ENCODE measurements around the gene LRIG1. TPM values are rescaled to one million over a fixed set of nuclear protein-coding genes. Genes with fewer than 3 reads are reported as not detected.

The LRIG1 gene
- total RNA-seq, 2 experiments from 2014 or later = 14.7 to 17.1 TPM

DNA sequence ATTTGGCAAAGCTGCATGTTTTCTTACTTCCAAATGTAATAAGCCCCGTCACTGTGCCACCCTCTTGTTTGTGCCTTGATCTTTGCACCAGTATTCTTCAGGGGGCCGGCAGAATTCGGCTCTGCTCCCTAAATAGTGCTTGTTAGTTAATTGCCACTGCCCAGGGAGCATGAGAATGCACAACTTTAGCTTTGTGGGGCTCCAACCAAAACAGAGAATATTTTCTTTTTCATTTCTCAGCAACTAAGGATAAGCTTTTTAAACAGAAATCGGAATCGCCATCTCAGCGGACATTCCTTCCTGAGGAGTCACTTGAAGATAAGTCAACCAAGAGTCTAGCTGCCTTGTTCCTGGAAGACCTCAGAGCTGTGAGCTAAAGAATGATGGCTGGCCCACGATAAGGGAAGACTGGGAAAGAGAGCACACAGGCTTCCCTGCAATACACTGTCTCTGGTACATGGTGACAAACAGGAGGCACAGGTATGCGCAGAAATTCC, 106.0 kb downstream of the LRIG1 start:
- Mint-ChIP-seq H3K36me3 (ENCODE audit: low read depth) (peaks cover 37% of the 10 kb centered on the region), H3K27ac (peak overlapping the region; percentile 90), H3K4me1 (ENCODE audit: low read depth) (peaks cover 29% of the 10 kb centered on the region), H3K4me3 (no peak overlapping the region), H3K9me3 (ENCODE audit: insufficient read depth) (no peaks in the 10 kb centered on the region), H3K27me3 (ENCODE audit: low read depth) (no peaks in the 10 kb centered on the region)
- DNase-seq (no peak), ATAC-seq (no peak)
- CTCF ChIA-PET = interaction anchor here (0.8 to 3.7 kb wide), 8 partner anchors 12 to 427 kb away, joined by 3 to 22 read pairs (median 9); no protein-coding TSS in a partner anchor
- POLR2A ChIA-PET = interaction anchor here (0.7 to 1.0 kb wide), 2 partner anchors 10 to 174 kb away, joined by 3 read pairs; partner anchors contain the start of gene SLC25A26

DNA sequence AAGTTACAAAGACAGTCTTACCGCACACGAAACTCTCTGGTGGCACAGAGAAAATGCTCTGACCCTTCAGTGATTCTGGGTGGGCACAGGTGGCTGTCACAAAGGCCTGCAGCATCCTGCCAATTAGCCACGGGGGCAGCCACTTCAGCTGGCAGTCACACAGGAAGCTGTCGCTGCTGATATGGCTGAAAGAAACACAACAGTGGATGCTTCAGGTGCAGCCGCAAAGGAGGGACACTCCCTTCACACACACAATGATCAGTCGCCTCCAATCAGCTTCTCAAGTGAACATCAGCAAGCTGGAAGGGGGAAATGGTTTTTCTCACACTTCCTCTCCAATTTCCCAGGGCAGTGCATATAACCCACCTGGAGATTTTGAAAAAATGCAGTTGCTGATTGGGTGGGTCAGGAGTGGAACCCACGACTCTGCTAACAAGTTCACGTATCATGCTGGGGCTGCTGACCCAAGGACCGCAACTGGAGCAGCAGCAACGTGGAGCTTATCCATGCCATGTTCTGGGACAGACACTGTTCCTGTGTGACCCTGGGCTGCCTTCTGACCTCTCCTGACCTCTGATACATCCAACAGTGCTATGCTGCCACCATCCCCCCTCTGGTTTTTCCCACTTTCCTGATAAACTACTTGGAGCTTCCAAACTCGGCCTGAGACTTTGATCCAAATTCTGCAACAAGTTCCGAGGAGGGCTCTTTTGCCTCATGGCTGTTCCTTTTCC, 106.6 kb downstream of the LRIG1 start:
- Mint-ChIP-seq H3K4me3 (peak overlapping the region; percentile 67), H3K4me1 (ENCODE audit: low read depth) (peaks cover 30% of the 10 kb centered on the region), H3K9me3 (ENCODE audit: insufficient read depth) (no peaks in the 10 kb centered on the region), H3K27ac (peak overlapping the region; percentile 90), H3K36me3 (ENCODE audit: low read depth) (peaks cover 37% of the 10 kb centered on the region), H3K27me3 (ENCODE audit: low read depth) (no peaks in the 10 kb centered on the region)
- DNase-seq (peak; percentile 77), ATAC-seq (peak; percentile 93)
- ChIA-PET POLR2A (interaction anchor here (0.7 to 1.0 kb wide), 2 partner anchors 11 to 173 kb away, joined by 3 read pairs; partner anchors contain the start of gene SLC25A26), CTCF (interaction anchor here (0.8 to 3.7 kb wide), 9 partner anchors 13 to 428 kb away, joined by 3 to 22 read pairs (median 9); no protein-coding TSS in a partner anchor)

DNA sequence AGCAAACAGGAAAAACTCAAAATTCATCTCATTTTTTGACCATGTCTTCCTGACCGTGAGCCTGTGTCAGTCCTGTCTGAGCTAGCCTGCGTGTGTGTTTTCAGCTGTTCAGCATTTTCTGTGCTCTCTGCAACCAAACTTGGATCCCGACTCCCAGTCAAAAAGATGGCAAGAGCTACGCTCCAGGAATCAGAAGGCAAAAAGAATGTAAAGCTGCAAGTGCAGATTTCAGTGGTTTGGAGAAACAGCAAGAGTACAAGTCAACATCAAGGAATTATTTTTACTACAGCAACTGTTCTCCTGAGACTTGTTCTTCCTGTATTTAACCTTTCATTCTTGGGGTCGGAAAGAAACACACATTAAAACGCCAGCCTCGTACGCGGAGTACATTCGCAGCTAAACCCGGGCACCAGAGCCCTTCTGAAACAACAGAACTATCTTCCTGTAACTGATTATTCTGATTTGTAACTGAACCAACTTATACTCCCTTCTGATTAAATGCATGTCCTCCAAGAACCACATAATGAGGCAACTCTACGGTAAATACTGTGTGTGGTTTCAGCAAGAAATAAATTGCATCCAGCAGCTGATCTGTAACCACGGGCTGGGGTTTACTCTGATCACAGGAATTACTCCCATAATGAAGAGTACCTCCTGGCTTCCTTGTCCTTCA, 107.4 kb downstream of the LRIG1 start:
- H3K9me3 Mint-ChIP-seq (ENCODE audit: insufficient read depth) = no peaks in the 10 kb centered on the region
- H3K4me1 Mint-ChIP-seq (ENCODE audit: low read depth) = peaks cover 30% of the 10 kb centered on the region
- CTCF ChIA-PET = interaction anchor here (0.9 to 3.7 kb wide), 7 partner anchors 14 to 429 kb away, joined by 3 to 22 read pairs (median 9); no protein-coding TSS in a partner anchor
- DNase-seq (no peak), ATAC-seq (peak; percentile 60)
- H3K27me3 Mint-ChIP-seq (ENCODE audit: low read depth) = no peaks in the 10 kb centered on the region
- H3K27ac Mint-ChIP-seq = peak overlapping the region; percentile 90
- H3K4me3 Mint-ChIP-seq = peak overlapping the region; percentile 67
- POLR2A ChIA-PET = no interaction called here
- peaks cover 38% of the 10 kb centered on the region for H3K36me3 Mint-ChIP-seq (ENCODE audit: low read depth)

DNA sequence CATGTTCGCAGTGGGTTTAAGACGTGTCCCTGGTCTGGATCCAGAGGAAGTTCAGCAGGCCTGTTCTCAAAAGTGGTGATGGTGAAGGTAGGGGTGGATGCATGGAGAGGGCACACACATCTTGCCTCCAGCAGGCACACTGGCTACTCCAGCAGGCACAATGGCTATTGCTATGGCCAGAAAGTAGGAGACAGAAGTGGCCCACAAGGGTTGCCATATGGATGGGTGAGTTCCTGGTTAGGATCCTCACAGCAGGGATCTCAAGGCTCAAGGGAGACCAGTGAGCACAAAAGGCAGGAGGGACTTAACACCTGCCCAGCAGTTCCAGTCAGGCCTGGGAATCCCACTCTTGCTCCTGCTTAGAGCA, 107.9 kb downstream of the LRIG1 start:
- Mint-ChIP-seq H3K36me3 (ENCODE audit: low read depth) (peaks cover 42% of the 10 kb centered on the region), H3K9me3 (ENCODE audit: insufficient read depth) (no peaks in the 10 kb centered on the region), H3K4me3 (peak overlapping the region; percentile 15), H3K4me1 (ENCODE audit: low read depth) (peaks cover 34% of the 10 kb centered on the region), H3K27me3 (ENCODE audit: low read depth) (no peaks in the 10 kb centered on the region), H3K27ac (peak overlapping the region; percentile 90)
- ChIA-PET CTCF (interaction anchor here (1.4 to 3.7 kb wide), 6 partner anchors 14 to 429 kb away, joined by 4 to 22 read pairs (median 12); no protein-coding TSS in a partner anchor), POLR2A (no interaction called here)
- ATAC-seq = no peak
- DNase-seq = no peak

DNA sequence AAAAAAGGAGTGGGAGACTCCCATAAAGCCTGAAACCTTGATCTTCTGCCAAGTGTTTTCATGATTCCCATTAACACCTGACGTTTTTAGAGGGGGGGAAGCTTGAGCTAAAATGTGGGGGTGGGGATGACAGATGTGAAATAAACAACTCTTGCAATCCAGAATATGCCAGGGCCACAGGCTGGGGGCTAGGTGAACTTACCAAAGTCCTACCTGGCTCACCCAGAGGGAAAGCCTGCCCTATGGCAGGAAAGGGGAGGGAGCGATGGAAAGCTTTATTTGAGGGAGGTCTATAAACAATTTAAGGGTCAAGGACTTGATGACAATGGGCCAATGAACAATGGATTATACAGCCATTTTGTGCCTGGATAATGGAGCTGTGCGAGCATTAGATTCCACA, 108.3 kb downstream of the LRIG1 start:
- peak overlapping the region; percentile 90 for H3K27ac Mint-ChIP-seq
- ATAC-seq = no peak
- ChIA-PET POLR2A (no interaction called here), CTCF (interaction anchor here (2.3 to 2.9 kb wide), 3 partner anchors 15 to 429 kb away, joined by 9 to 22 read pairs (median 14); no protein-coding TSS in a partner anchor)
- peak overlapping the region; percentile 15 for H3K4me3 Mint-ChIP-seq
- peaks cover 41% of the 10 kb centered on the region for H3K36me3 Mint-ChIP-seq (ENCODE audit: low read depth)
- no peaks in the 10 kb centered on the region for H3K9me3 Mint-ChIP-seq (ENCODE audit: insufficient read depth)
- no peaks in the 10 kb centered on the region for H3K27me3 Mint-ChIP-seq (ENCODE audit: low read depth)
- DNase-seq = no peak
- H3K4me1 Mint-ChIP-seq (ENCODE audit: low read depth) = peaks cover 34% of the 10 kb centered on the region

DNA sequence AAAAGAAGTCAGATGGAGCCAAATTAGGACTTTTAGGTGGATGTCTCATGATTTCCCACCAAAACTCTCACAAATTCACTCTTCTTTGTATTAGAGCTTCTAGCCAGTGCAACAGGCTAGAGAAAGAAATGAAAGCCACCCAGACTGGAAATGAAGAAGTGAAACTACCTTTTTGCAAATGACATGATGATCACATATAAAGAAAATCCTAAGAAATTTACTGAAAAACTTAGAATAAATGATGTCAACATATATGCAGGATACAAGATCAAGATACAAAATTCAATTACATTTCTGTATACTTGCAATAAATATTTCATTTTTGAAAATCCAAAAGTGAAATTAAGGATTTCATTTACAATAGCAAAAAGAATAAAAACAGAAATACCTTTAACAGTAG, 110.8 kb downstream of the LRIG1 start:
- H3K4me1 Mint-ChIP-seq (ENCODE audit: low read depth) = peaks cover 43% of the 10 kb centered on the region
- no peaks in the 10 kb centered on the region for H3K27me3 Mint-ChIP-seq (ENCODE audit: low read depth)
- ATAC-seq (no peak), DNase-seq (no peak)
- peaks cover 58% of the 10 kb centered on the region for H3K36me3 Mint-ChIP-seq (ENCODE audit: low read depth)
- H3K27ac Mint-ChIP-seq = no peak overlapping the region
- ChIA-PET POLR2A (no interaction called here), CTCF (interaction anchor here (1.0 kb wide), 1 partner anchor 136 kb away, joined by 3 read pairs; no protein-coding TSS in a partner anchor)
- H3K4me3 Mint-ChIP-seq = no peak overlapping the region
- peaks cover 6% of the 10 kb centered on the region for H3K9me3 Mint-ChIP-seq (ENCODE audit: insufficient read depth)

DNA sequence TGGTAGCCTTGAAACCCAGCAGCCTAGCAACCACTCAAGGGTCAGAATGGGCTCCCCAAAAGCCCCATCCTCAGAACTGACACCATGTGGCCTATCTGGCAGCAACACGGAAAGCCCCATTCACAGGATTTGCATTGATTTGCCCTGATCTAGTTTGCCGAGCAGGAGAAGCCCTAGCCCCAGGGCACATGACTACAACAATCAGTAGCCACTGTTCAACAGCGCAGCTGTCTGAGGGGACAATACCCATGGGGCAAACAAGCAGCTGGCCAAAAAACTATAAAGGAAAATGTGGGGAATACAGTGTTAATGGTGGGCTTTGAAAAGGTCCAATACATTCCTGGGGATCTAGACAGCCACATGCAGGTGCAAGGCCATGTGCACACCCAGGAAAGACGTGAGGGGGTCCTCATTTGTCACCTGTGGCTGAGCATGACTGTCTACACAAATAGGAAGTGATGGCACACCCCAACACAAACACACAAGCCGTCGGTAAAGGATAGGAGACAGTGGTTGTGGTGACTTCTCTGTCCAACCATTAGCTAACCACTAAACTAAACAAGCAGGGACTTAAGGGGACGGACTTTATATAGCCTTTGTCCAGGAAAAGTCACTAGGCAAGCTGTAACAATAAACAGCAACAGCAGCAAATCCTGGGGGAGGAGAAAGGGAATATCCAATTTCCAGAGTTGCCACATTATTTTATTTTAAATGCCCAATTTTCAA, 113.7 kb downstream of the LRIG1 start:
- POLR2A ChIA-PET = no interaction called here
- DNase-seq (no peak), ATAC-seq (no peak)
- peaks cover 6% of the 10 kb centered on the region for H3K9me3 Mint-ChIP-seq (ENCODE audit: insufficient read depth)
- H3K27ac Mint-ChIP-seq = no peak overlapping the region
- CTCF ChIA-PET = interaction anchor here (2.1 kb wide), 1 partner anchor 9 kb away, joined by 6 read pairs; no protein-coding TSS in a partner anchor
- H3K36me3 Mint-ChIP-seq (ENCODE audit: low read depth) = peaks cover 67% of the 10 kb centered on the region
- peaks cover 17% of the 10 kb centered on the region for H3K4me1 Mint-ChIP-seq (ENCODE audit: low read depth)
- H3K27me3 Mint-ChIP-seq (ENCODE audit: low read depth) = no peaks in the 10 kb centered on the region
- no peak overlapping the region for H3K4me3 Mint-ChIP-seq

DNA sequence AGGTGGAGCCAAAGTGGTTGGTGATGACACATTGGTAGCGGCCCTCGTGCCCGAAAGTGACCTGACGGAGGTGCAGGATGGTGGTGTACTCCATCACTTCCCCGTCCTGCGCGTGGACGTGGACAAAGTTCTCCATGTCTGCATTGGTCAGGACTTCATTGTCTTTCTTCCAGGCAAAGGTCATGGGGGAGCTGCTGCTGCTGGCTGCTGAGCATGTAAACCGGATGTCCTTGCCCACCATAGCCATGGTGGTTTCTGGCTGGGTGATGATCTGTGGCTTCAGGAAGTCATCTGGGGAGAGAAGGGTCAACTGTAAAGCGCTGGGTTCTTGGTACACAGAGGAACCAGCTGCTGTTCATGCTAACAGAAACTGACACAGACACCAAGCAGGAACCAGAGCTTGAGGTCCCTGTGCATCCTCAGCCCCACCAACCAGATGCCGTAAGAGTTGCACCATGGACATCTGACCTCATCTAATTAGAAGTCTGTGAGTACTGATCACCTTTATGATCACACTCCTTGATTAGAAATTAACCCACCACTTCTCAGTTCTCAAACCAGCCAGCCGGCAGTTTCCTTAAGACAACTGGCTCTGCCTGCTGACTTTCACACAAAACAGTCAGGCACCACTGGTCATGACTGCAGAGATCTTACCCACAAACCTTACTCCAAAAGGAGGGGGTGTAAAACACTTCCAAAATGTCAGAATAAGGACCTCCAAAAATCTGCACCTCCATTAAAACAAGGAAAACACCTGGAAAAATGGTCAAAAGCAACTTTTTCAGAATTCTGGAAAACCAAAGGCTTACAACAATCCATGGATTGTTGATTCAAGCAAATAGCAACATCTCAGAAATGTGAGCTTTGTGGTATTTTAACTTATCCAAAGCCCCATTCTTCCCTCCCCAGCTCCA, 114.6 kb downstream of the LRIG1 start:
- Mint-ChIP-seq H3K4me3 (no peak overlapping the region), H3K27ac (peak overlapping the region; percentile 53), H3K27me3 (ENCODE audit: low read depth) (no peaks in the 10 kb centered on the region), H3K9me3 (ENCODE audit: insufficient read depth) (peaks cover 6% of the 10 kb centered on the region), H3K36me3 (ENCODE audit: low read depth) (peaks cover 67% of the 10 kb centered on the region), H3K4me1 (ENCODE audit: low read depth) (peaks cover 17% of the 10 kb centered on the region)
- DNase-seq (no peak), ATAC-seq (no peak)
- POLR2A ChIA-PET = no interaction called here
- CTCF ChIA-PET = interaction anchor here (2.1 kb wide), 1 partner anchor 8 kb away, joined by 6 read pairs; no protein-coding TSS in a partner anchor

DNA sequence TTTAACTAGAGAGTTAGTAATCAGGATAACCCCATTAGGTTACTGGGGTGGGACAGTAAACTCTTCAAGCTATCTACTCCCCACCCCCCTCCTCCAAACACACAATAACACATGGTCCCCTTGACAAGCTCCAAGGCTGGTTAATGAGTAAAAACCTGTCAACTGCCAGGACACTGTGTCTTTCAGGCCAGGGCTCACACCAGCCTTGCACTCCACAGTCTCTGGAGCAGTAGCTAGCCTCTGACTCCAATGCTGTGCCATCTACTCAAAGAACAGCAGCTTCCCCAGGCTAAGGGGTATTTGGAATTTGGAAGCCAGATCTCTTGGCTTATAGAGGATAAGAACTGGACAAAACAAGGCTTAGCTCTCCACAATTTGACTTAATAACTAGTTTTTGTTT, 115.8 kb downstream of the LRIG1 start:
- H3K4me3 Mint-ChIP-seq = no peak overlapping the region
- H3K36me3 Mint-ChIP-seq (ENCODE audit: low read depth) = peaks cover 75% of the 10 kb centered on the region
- peaks cover 17% of the 10 kb centered on the region for H3K4me1 Mint-ChIP-seq (ENCODE audit: low read depth)
- H3K27ac Mint-ChIP-seq = no peak overlapping the region
- peaks cover 6% of the 10 kb centered on the region for H3K9me3 Mint-ChIP-seq (ENCODE audit: insufficient read depth)
- POLR2A ChIA-PET = no interaction called here
- DNase-seq (no peak), ATAC-seq (no peak)
- no peaks in the 10 kb centered on the region for H3K27me3 Mint-ChIP-seq (ENCODE audit: low read depth)
- CTCF ChIA-PET = no interaction called here

DNA sequence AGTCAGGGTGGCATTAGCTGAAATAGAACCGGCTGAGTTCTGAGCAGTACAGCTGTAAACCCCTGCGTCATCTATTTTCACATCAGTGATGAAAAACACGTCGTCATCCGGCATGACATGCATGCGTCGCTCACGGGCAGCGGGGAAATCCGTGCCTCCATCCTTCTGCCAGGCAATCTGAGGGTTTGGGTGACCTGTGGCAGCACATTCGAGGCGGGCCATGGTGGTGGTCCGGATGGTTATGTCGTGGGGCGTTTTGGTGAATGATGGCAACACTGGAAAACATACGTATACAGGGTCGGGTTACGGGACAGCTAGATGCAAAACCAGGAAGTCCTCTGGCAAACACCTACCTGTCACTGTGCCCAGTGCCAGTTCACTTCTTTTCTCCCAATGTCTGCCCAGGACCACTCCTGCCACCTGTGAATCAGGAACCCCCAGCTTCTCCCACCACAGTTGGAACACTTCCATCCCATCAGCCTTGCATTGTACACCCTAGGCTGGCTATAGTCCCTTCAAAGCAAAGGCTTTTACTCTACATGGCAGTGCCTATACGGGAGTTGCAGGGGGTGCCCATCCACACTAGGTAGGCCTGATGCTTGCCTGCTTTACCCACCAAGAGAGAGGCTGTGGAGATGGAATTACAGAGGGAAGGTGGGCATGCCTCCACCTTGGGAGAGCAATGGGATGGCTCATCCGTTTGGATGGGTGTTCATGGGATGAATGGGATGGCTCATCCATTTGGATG, 116.7 kb downstream of the LRIG1 start:
- ATAC-seq (no peak), DNase-seq (no peak)
- H3K9me3 Mint-ChIP-seq (ENCODE audit: insufficient read depth) = peaks cover 6% of the 10 kb centered on the region
- peaks cover 84% of the 10 kb centered on the region for H3K36me3 Mint-ChIP-seq (ENCODE audit: low read depth)
- peaks cover 15% of the 10 kb centered on the region for H3K4me1 Mint-ChIP-seq (ENCODE audit: low read depth)
- ChIA-PET POLR2A (no interaction called here), CTCF (no interaction called here)
- H3K4me3 Mint-ChIP-seq = no peak overlapping the region
- H3K27ac Mint-ChIP-seq = peak overlapping the region; percentile 23
- H3K27me3 Mint-ChIP-seq (ENCODE audit: low read depth) = no peaks in the 10 kb centered on the region
